CD4-positive, alpha-beta T cell treated with Interleukin-17A for 4 hours (primary cell): ENCODE results near the gene LRRN1.

Experiments
- DNase-seq: peaks from one replicate; pipeline ENCODE4 v3.0.0-alpha.2; 2020; ENCODE audit warnings: mixed read lengths

LRRN1 gene

DNA sequence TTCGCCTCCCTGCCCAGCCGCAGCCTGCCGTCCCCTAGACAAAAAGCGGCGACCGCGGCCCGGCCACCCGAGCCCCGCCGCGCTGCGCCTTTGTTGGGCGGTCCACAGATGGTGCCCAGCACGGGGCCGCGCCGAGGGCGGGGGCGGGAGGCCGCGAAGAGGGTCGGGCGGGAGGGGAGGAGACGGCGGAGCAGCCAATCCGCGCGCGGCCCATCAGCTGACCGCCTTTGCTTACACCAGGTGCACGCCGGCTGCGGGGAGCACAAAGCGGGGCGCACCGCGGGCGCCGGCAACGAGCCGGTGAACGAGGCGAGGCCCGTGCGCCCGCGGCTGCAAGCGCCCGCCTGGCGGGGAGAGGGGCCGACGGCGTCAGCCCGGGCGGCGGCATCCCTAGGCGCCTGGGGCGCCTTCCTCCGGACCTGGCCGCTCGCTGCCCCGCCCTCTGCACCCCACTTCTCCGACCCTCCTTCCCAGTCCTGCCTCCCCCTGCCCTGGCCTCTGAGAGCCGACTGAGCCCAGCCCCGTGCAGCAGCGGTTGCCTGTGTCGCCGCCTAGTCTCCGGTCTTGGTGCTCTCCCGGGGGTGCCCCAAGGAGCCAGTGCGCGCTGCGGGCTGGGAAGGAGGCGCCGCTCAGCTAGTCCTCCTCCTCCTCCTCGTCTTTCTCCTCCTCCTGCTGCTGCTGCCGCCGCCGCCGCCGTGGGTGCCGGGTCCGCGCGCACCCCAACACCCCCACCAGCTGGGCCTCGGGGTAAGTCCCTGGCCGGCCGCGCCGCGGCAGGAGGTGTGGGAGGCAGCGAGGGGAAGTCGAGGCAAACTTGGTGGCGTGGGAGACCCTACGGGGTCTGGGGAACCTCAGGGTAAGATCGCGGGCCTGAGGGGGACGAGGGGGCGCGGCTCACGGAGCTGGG lies at the start of gene LRRN1:
TSS of gene LRRN1 (plus strand) at position 259 of the 907 bp plus-strand sequence. CDS start 45,211 bp downstream, outside the sequence.
- DNase-seq: peak; percentile 43

DNA sequence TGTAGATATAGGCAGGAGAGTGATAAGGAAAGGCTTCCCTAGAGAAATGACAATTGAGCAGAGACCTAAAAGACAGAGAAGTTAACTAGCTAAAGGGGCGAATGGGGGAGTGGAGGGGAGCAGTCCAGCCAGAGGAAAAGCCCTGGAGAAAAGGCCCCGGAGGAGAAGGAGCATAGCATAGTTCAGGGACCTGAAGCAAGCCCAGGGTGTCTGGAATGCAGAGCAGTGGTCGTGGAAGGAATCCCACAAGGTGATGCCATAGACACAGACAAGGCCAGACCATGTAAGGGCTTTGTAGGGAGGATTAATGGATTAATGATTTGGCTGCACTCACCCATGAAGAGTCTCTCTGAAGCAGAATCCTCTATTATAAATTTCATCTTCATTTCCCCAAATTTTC lies 45.8 kb upstream of the LRRN1 start:
- DNase-seq: no peak

- no peak for DNase-seq
Observed at GRCh38 chr3:3765661-3766060, 33.6 kb upstream of the LRRN1 start.

DNA sequence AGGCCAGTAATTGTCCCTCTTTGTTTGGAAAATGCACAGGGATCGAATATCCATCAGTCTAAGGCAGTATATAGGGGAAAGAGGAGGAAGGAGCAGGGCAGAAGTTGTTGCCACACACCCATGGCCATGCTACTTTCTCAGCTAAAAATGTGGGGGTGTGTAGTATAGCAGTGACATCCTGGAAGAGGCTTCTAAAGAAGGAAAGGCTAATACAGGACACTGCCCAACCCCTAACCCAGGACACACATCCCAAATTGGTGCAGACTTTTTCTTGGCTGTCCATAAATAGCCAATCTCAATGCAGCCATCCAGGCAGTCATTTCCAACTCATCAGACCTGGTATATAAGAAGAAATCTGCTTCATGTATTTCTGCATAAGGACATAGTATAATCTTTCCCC lies 33.1 kb upstream of the LRRN1 start:
- no peak for DNase-seq

DNA sequence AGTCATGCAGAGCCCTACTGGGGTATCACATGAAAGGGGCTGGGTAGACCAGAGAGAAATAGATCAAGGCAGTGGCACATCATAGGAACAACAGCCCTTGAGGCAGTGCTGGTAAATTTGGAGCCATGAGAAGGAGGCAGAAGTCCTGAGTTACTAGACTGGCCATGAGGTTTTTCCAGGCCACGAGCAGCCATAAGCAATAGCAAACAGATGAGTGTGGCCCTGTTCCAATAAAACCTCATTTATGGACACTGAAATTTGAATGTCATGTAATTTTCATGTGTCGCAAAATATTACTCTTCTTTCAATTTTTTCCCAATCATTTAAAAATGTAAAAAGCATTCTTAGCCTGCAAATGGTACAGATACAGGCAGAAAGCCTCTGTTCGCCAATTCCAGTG lies 28.1 kb upstream of the LRRN1 start:
- DNase-seq: no peak

DNA sequence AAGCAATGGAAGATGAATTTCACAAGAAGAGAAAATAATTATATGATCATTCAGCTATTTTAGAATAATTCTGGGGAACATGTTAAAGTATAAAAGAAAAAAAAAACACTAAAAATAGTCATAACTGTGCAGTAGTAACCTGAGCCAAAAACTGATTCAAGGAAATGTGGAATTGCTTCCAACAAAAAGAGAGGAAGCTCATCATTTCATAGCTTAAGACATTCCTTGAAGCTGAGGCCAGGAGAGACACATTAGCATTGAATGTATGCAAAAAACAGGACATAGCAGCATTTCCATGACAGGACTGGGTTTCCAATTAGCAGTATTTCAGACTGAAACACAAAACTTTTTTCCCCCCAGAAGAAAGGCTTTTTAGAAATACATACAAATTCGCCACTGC lies 27.7 kb upstream of the LRRN1 start:
- no peak for DNase-seq

GRCh38 chr3:3772338-3772737 lies 26.9 kb upstream of the LRRN1 start:
- no peak for DNase-seq

- DNase-seq: no peak
Observed at GRCh38 chr3:3772920-3773319, 26.3 kb upstream of the LRRN1 start.

GRCh38 chr3:3776607-3777006 lies 22.6 kb upstream of the LRRN1 start:
- no peak for DNase-seq

DNA sequence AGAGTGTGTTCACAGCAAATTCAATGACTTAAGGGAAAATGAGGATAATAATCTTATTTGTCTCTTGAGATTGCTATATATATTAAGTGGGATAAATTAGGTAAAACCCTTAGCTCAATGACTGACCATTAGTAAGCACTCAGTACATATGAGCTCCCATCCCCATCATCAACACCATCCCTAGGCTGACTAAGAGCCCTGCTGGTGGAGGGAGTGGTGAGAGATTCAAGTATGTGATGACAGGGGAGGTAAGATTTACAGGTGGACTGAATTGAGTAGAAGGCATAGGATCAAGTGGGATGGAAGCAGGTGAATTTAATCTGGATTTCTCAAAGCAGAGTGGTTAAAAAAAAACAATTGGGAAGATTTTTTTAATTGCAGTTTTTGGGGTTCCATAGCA lies 21.0 kb upstream of the LRRN1 start:
- DNase-seq: no peak

- DNase-seq: no peak
Observed at GRCh38 chr3:3778641-3779270, 20.5 kb upstream of the LRRN1 start.

GRCh38 chr3:3782457-3782856 lies 16.8 kb upstream of the LRRN1 start:
- DNase-seq: no peak

DNA sequence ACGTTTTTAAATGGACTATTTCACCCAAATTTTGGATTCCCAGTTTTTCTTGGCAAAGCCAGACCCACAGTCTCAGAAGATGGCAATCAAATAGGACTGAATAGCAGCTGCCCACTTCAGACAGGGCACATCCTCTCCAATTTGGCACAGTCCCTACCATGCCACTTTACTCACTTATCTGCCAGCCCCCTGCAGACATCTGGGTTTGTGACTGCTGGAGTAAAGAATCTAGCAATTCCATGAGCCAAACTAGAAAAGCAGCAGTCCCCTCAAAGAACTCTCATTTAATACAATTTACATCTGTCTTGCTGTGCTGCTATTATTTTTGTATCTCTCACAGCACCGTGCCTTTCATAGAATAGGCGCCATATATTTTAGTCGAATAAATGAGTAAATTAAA lies 16.0 kb upstream of the LRRN1 start:
- no peak for DNase-seq

GRCh38 chr3:3783696-3784095 lies 15.5 kb upstream of the LRRN1 start:
- no peak for DNase-seq

GRCh38 chr3:3792391-3792790 lies 6.8 kb upstream of the LRRN1 start:
- DNase-seq: no peak

DNA sequence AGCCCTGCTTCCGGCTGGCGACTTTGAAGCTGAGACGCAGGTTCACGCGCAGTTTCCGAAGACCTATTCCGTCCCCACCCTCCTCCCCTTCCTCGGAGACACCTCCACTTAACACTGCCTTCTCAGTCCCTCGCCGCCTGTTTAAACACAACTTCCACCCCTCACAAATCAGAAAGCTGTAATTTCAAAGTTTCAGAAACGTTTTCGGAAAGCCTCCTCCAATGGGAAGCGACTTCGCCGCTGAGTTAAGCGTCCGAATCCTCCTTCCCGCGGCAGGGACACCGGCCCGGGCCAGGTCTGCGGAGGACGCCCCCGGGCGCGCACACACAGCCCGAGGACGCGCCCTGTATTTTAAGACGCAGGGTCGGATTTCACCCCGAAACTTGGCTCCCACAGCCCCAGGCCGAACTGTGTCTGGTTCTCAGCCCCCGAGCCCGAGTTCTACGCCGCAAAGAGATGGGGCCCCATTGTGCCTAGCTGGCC lies 559 bp upstream of the LRRN1 start:
- peak; percentile 26 for DNase-seq

DNA sequence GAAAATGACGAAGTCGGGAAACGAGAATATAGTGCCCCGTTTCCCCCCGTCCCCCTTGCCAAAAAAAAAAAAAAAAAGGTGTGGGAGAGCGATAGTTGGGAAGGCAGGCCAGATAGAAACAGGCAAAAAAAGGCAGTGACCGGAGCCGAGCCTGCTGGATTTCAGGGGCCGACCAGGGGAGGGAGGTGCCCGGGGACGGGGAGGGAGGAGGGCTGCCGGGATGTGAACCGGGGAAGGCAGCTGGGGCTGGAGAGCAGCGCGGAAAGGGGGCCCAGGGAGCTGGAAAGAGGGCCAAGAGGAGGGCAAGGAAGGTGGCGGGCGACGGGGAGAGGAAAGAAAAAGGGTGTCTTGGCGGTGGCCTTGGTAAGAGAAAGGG lies 837 bp downstream of the LRRN1 start:
- no peak for DNase-seq

DNA sequence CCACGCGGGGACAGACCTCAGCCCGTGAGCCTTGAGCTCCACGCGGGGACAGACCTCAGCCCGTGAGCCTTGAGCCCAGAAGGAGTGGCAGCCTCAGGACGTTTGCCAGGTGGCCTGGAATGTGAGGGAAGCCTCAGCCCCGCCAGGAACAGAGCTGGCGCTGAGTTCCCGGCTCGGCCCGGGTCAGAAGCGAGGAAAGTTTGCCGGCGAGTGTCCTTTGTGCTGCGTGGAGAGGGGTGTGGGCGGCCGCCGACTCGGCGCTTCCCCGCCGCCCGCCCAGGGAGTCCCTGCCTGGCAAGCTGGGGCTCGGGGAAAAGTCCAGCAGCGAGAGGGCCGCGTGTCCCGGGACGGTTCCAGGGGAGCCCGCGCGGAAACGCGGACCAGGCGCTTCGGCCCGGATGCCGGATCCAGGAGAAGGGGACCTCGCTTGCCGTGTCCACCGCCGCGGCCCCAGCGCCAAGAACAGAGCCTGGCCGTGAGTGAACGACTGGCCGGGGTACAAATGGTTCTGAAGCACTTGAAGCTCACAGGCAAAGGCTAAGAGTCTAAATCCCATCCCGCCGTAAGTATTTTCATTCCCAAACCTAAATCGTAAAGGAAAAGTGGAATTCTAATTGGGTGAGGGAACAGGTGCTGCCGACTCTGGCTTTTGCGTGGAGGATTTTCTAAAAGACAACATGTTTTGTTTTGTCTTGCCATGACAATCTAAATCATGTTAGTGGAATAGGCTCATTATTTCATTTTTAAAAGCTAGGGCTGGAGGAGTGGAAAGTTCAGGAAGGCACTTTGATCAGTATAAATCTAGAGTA lies 1.7 kb downstream of the LRRN1 start:
- no peak for DNase-seq

DNA sequence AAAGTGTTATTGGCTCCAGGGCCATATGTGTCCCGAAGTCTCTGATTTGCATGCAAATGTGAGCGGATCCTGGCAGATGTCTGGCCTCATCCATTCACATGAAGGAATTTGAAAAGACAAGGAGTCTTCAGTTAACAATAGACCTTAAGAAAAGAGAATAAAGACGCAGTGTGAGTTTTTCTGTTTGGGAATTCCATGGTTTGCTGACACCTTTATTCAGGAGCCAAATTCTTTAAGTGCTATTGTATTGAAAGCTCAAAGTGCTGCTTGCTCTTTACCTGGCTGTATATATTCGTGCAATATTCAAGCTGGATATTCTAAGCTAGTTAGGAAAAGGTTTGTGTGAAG lies 2.2 kb downstream of the LRRN1 start:
- DNase-seq: no peak

- no peak for DNase-seq
Observed at GRCh38 chr3:3802046-3802445, 2.8 kb downstream of the LRRN1 start.

- no peak for DNase-seq
Observed at GRCh38 chr3:3804560-3804959, 5.3 kb downstream of the LRRN1 start.

DNA sequence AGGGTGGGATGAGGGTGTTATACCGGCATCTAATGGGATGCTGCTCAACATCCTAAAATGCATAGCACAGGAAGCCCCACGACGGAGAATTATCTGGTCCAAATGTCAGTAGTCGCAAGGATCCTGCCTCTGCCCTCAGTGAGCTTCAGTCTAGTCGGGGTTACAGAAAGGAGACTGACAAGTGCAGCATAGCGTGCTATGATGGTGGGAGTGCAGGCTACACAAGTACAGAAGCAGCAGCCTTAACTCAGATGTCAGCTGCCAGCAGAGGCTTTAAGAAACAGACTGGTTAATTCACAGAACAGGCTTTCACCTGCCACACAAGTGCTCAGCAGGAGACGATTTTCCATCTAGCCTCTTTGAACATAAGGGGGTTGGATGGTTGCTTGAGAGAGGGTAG lies 6.9 kb downstream of the LRRN1 start:
- DNase-seq: no peak

- DNase-seq: no peak
Observed at GRCh38 chr3:3806856-3807255, 7.6 kb downstream of the LRRN1 start.

DNA sequence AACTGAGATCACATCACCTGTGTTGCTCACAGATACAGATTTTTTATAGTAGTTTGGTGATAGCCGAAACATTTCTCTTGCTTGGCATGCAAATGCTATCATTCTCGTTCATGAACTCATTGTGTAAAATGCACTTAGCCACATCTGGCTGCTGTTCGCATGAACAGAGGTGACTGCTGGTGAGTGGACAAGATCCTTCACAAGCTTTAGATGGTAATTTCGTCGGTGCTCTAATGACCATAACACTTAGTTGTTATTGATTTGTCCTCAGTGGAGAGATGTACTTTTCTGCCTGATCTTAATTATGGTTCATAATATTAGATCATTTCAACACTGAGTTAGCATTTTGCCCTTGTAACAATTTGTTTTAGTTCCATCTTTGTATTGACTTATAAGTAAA lies 13.8 kb downstream of the LRRN1 start:
- no peak for DNase-seq
